ENCODE results near the gene DOCK4.

GRCh38 chr7:112007185-112007584 is 199.0 kb downstream of the DOCK4 start:
- no peak for TF ChIP-seq CTCF (IDR thresholded peaks at IDR 0.05; ENCODE audit: insufficient read depth, low read length, poor library complexity, severe bottlenecking)
- TF ChIP-seq EZH2phosphoT487 (conservative IDR thresholded peaks at IDR 0.05; ENCODE audit: low read length), result no peak
